H9 (cell line): Measurements from ENCODE around the gene MAPK12. TPM values are rescaled to one million over a fixed set of nuclear protein-coding genes. Genes with fewer than 3 reads are reported as not detected.

Experiments
- DNase-seq: peaks from one replicate; pipeline ENCODE4 v3.0.0-alpha.2; 2017
- H2AFZ ChIP-seq: one replicate; pipeline ENCODE4 v1.6.1; 2013; ENCODE audit warnings: mild to moderate bottlenecking, low read length, control low read depth, moderate library complexity
- H2AK5ac ChIP-seq: 2 replicates; pipeline ENCODE4 v1.6.1; 2013; ENCODE audit warnings: low read length, control low read depth, mixed read lengths; ENCODE audit not compliant: insufficient read length
- H2BK120ac ChIP-seq: one replicate; pipeline ENCODE4 v1.6.1; 2013; ENCODE audit warnings: low read depth, mild to moderate bottlenecking, low read length, control low read depth, inconsistent platforms; ENCODE audit not compliant: poor library complexity, severe bottlenecking
- H2BK12ac ChIP-seq: 2 replicates; pipeline ENCODE4 v1.6.1; 2013; ENCODE audit warnings: low read length, control low read depth, mixed read lengths, low read depth; ENCODE audit not compliant: insufficient read length
- H2BK15ac ChIP-seq: 2 replicates; pipeline ENCODE4 v1.6.1; 2013; ENCODE audit warnings: low read depth, low read length, control low read depth
- H2BK20ac ChIP-seq: one replicate; pipeline ENCODE4 v1.6.1; 2013; ENCODE audit warnings: low read depth, mild to moderate bottlenecking, low read length, control low read depth, inconsistent platforms; ENCODE audit not compliant: poor library complexity, severe bottlenecking
- H2BK5ac ChIP-seq: 2 replicates; pipeline ENCODE4 v1.6.1; 2013; ENCODE audit warnings: low read length, control low read depth, mixed read lengths; ENCODE audit not compliant: insufficient read length
- H3K14ac ChIP-seq: 2 replicates; pipeline ENCODE4 v1.6.1; 2013; ENCODE audit warnings: low read length, control low read depth; ENCODE audit not compliant: insufficient read depth
- H3K18ac ChIP-seq: 2 replicates; pipeline ENCODE4 v1.6.1; 2013; ENCODE audit warnings: low read depth, mild to moderate bottlenecking, mixed read lengths, low read length, control low read depth; ENCODE audit not compliant: insufficient read length
- H3K23ac ChIP-seq: 2 replicates; pipeline ENCODE4 v1.6.1; 2013; ENCODE audit warnings: low read length, control low read depth, mixed read lengths, low read depth; ENCODE audit not compliant: insufficient read length
- H3K23me2 ChIP-seq: 2 replicates; pipeline ENCODE4 v1.6.1; 2013; ENCODE audit warnings: low read depth, mild to moderate bottlenecking, mixed read lengths, low read length, control low read depth; ENCODE audit not compliant: insufficient read length, poor library complexity, severe bottlenecking
- H3K27ac ChIP-seq: 2 replicates; pipeline ENCODE4 v1.5.1; 2013; ENCODE audit warnings: low read length, control low read depth, mixed read lengths, low read depth; ENCODE audit not compliant: insufficient read length
- H3K27me3 ChIP-seq: 2 replicates; pipeline ENCODE4 v1.6.1; 2013; ENCODE audit warnings: low read length, control low read depth, inconsistent platforms; ENCODE audit not compliant: insufficient read depth
- H3K4ac ChIP-seq: 2 replicates; pipeline ENCODE4 v1.6.1; 2013; ENCODE audit warnings: low read depth, mild to moderate bottlenecking, control low read depth, inconsistent platforms, low read length, moderate library complexity
- H3K4me1 ChIP-seq: 2 replicates; pipeline ENCODE4 v1.6.1; 2013; ENCODE audit warnings: low read length, control low read depth, inconsistent platforms; ENCODE audit not compliant: insufficient read depth
- H3K4me2 ChIP-seq: 2 replicates; pipeline ENCODE4 v1.6.1; 2013; ENCODE audit warnings: low read length, control low read depth, mixed read lengths; ENCODE audit not compliant: insufficient read length, insufficient read depth
- H3K56ac ChIP-seq: 2 replicates; pipeline ENCODE4 v1.6.1; 2013; ENCODE audit warnings: low read depth, mild to moderate bottlenecking, mixed read lengths, low read length, control low read depth; ENCODE audit not compliant: insufficient read length
- H3K79me1 ChIP-seq: 2 replicates; pipeline ENCODE4 v1.6.1; 2013; ENCODE audit warnings: low read depth, mild to moderate bottlenecking, moderate library complexity, low read length, control low read depth, inconsistent platforms; ENCODE audit not compliant: insufficient read depth, poor library complexity, severe bottlenecking
- H3K79me2 ChIP-seq: 2 replicates; pipeline ENCODE4 v1.6.1; 2013; ENCODE audit warnings: low read length, control low read depth, inconsistent platforms; ENCODE audit not compliant: insufficient read depth
- H3K9ac ChIP-seq: 2 replicates; pipeline ENCODE4 v1.6.1; 2013; ENCODE audit warnings: low read length, control low read depth, mixed read lengths; ENCODE audit not compliant: insufficient read length; ENCODE audit errors: extremely low read depth
- H3K9me3 ChIP-seq: one replicate; pipeline ENCODE4 v1.6.1; 2013; ENCODE audit warnings: low read depth, low read length, inconsistent platforms; ENCODE audit not compliant: control insufficient read depth
- H3T11ph ChIP-seq: one replicate; pipeline ENCODE4 v1.6.1; 2013; ENCODE audit warnings: mild to moderate bottlenecking, low read length, control low read depth, inconsistent platforms
- H4K20me1 ChIP-seq: one replicate; pipeline ENCODE4 v1.6.1; 2013; ENCODE audit not compliant: control insufficient read depth, insufficient read length, insufficient read depth
- H4K5ac ChIP-seq: 2 replicates; pipeline ENCODE4 v1.6.1; 2013; ENCODE audit warnings: low read depth, mild to moderate bottlenecking, mixed read lengths, low read length, control low read depth; ENCODE audit not compliant: insufficient read length
- H4K8ac ChIP-seq: replicated peaks from 2 replicates; pipeline ENCODE4 v1.6.1; 2013; ENCODE audit warnings: low read length, control low read depth, mixed read lengths, low read depth; ENCODE audit not compliant: insufficient read length
- H4K91ac ChIP-seq: 2 replicates; pipeline ENCODE4 v1.6.1; 2013; ENCODE audit warnings: low read depth, mild to moderate bottlenecking, moderate library complexity, mixed read lengths, low read length, control low read depth; ENCODE audit not compliant: insufficient read length
- H3K27ac Mint-ChIP-seq, 3 experiments: 2 replicates in 2 of 3; 3 replicates in 1 of 3; pipeline ENCODE4 v1.8.0; 2020 to 2021; ENCODE audit warnings: mixed read lengths in 3 of 3, mild to moderate bottlenecking in 1 of 3, moderate library complexity in 1 of 3
- H3K27me3 Mint-ChIP-seq: 2 replicates; pipeline ENCODE4 v1.8.0; 2021; ENCODE audit warnings: low read depth, mild to moderate bottlenecking, moderate library complexity, mixed read lengths
- H3K36me3 Mint-ChIP-seq, 3 experiments: 2 replicates in 2 of 3; 3 replicates in 1 of 3; pipeline ENCODE4 v1.8.0; 2020 to 2021; ENCODE audit warnings: low read depth in 3 of 3, mixed read lengths in 3 of 3; ENCODE audit not compliant: insufficient read depth in 1 of 3
- H3K4me1 Mint-ChIP-seq, 2 experiments: 2 replicates each; pipeline ENCODE4 v1.8.0; 2020; ENCODE audit warnings: mixed read lengths in 2 of 2
- H3K4me3 Mint-ChIP-seq, 2 experiments: 2 replicates in 1 of 2; 3 replicates in 1 of 2; pipeline ENCODE4 v1.8.0; 2020 to 2021; ENCODE audit warnings: mild to moderate bottlenecking in 2 of 2, mixed read lengths in 2 of 2, moderate library complexity in 1 of 2
- H3K9me3 Mint-ChIP-seq, 2 experiments: 2 replicates in 1 of 2; 3 replicates in 1 of 2; pipeline ENCODE4 v1.8.0; 2020; ENCODE audit warnings: mild to moderate bottlenecking in 2 of 2, mixed read lengths in 2 of 2, moderate library complexity in 1 of 2
- CTCF ChIP-seq: fragments of 200-600 bp; sonication (generic); conservative IDR thresholded peaks from 3 replicates; pipeline ENCODE4 v1.8.0; 2021; ENCODE audit warnings: antibody characterized with exemption, mild to moderate bottlenecking
- WGBS: extraction: QIAGEN DNeasy Blood & Tissue Kit; methylation state at CpG from one replicate; pipeline ENCODE4 v1.1.7; 2013; ENCODE audit warnings: missing lambda C conversion rate, low lambda C conversion rate, mixed read lengths; ENCODE audit not compliant: insufficient read length; ENCODE audit errors: extremely low coverage; 5-methylcytosine and 5-hydroxymethylcytosine counted together
- total RNA-seq: library from RNA; stranded (reverse); gene quantifications from 2 replicates; pipeline ENCODE4 v1.2.1, GENCODE V29; 2021

The MAPK12 gene
- total RNA-seq, 1 experiment from 2014 or later: 31.3 TPM

- no CpG with 5 or more reads among the region's 11 CpGs for WGBS
- no peak overlapping the region for H3K56ac ChIP-seq
- no peaks in the 10 kb centered on the region; the same call in 1 of the 2 replicates for H3K79me2 ChIP-seq
- Mint-ChIP-seq H3K27me3 (no peaks in the 10 kb centered on the region), H3K36me3 (peaks cover 14 to 39% (median 35%) of the 10 kb centered on the region in 3 experiments), H3K9me3 (peaks cover 6 to 10% of the 10 kb centered on the region in 2 experiments; a peak in 4 of 5 replicates), H3K4me3 (no peak overlapping the region), H3K4me1 (peaks cover 11 to 12% of the 10 kb centered on the region in 2 experiments), H3K27ac (peak overlapping the region in 2 of 3 experiments; percentile 49 to 87; a peak in 3 of 7 replicates)
- no peak overlapping the region for H2BK12ac ChIP-seq
- H4K20me1 ChIP-seq: peaks cover 6% of the 10 kb centered on the region
- H3K18ac ChIP-seq: no peak overlapping the region
- H2AFZ ChIP-seq: no peak overlapping the region
- H4K8ac ChIP-seq: no peak overlapping the region
- no peaks in the 10 kb centered on the region for H3K27me3 ChIP-seq
- H3T11ph ChIP-seq: no peak overlapping the region
- peak; percentile 68 for TF ChIP-seq CTCF
- H3K23ac ChIP-seq: no peak overlapping the region
- H3K9me3 ChIP-seq: no peaks in the 10 kb centered on the region
- no peaks in the 10 kb centered on the region; the same call in 1 of the 2 replicates for H3K4me1 ChIP-seq
- H3K9ac ChIP-seq: no peak overlapping the region
- no peaks in the 10 kb centered on the region for H3K23me2 ChIP-seq
- peak overlapping the region; percentile 35; the same call in 1 of the 2 replicates for H3K14ac ChIP-seq
- H3K4me2 ChIP-seq: no peak overlapping the region
- H2AK5ac ChIP-seq: no peak overlapping the region
- no peak for DNase-seq
- H2BK5ac ChIP-seq: no peak overlapping the region
- no peak overlapping the region for H4K91ac ChIP-seq
- no peak overlapping the region for H3K27ac ChIP-seq
- no peak overlapping the region for H2BK20ac ChIP-seq
- H3K4ac ChIP-seq: no peak overlapping the region
- no peaks in the 10 kb centered on the region for H3K79me1 ChIP-seq
- H2BK15ac ChIP-seq: no peak overlapping the region
- no peak overlapping the region for H4K5ac ChIP-seq
- H2BK120ac ChIP-seq: no peak overlapping the region
These were observed 24.6 kb downstream of the MAPK12 start for GRCh38 chr22:50236731-50237409.
